ENCODE measurements around the gene CHTOP. TPM values are rescaled to one million over a fixed set of nuclear protein-coding genes. Genes with fewer than 3 reads are reported as not detected.

Gene CHTOP
- total RNA-seq, 2 donors from 2014 or later, result 38.2 to 50.1 TPM

GRCh38 chr1:153682730-153683129, 48.9 kb downstream of the CHTOP start:
- H3K27ac ChIP-seq, result no peak overlapping the region
- no peaks in the 10 kb centered on the region for H3K36me3 ChIP-seq
- H3K9me3 ChIP-seq, result no peaks in the 10 kb centered on the region
- H3K4me3 ChIP-seq, result no peak overlapping the region
- no peak for TF ChIP-seq CTCF (IDR thresholded peaks at IDR 0.05)
- no peaks in the 10 kb centered on the region for H3K27me3 ChIP-seq
- H3K4me1 ChIP-seq, result peaks cover 0 to 26% of the 10 kb centered on the region in 2 donors
- no peak for DNase-seq (ENCODE audit: low spot score)

- no peak overlapping the region for H3K27ac ChIP-seq
- no peak overlapping the region for H3K4me3 ChIP-seq
- peaks cover 0 to 15% of the 10 kb centered on the region in 2 donors for H3K4me1 ChIP-seq
- no peaks in the 10 kb centered on the region for H3K9me3 ChIP-seq
- no peak for TF ChIP-seq CTCF (IDR thresholded peaks at IDR 0.05)
- H3K36me3 ChIP-seq, result peaks cover 10% of the 10 kb centered on the region
- no peaks in the 10 kb centered on the region for H3K27me3 ChIP-seq
- DNase-seq (ENCODE audit: low spot score), result no peak
Observed at GRCh38 chr1:153683854-153684253, 50.0 kb downstream of the CHTOP start.

- DNase-seq (ENCODE audit: low spot score), result no peak
- Histone ChIP-seq H3K27me3 (no peaks in the 10 kb centered on the region), H3K4me3 (no peak overlapping the region), H3K36me3 (peaks cover 11% of the 10 kb centered on the region), H3K4me1 (peaks cover 0 to 5% of the 10 kb centered on the region in 2 donors), H3K27ac (no peak overlapping the region), H3K9me3 (no peaks in the 10 kb centered on the region)
- no peak for TF ChIP-seq CTCF (IDR thresholded peaks at IDR 0.05)
Observed at GRCh38 chr1:153684892-153685291, 51.0 kb downstream of the CHTOP start.

- Histone ChIP-seq H3K27ac (no peak overlapping the region), H3K4me1 (no peaks in the 10 kb centered on the region), H3K4me3 (no peak overlapping the region), H3K27me3 (no peaks in the 10 kb centered on the region), H3K36me3 (peaks cover 11% of the 10 kb centered on the region), H3K9me3 (no peaks in the 10 kb centered on the region)
- DNase-seq (ENCODE audit: low spot score), result no peak
- no peak for TF ChIP-seq CTCF (IDR thresholded peaks at IDR 0.05)
Observed at GRCh38 chr1:153685544-153686340, 51.9 kb downstream of the CHTOP start.

- Histone ChIP-seq H3K4me1 (no peaks in the 10 kb centered on the region), H3K36me3 (peaks cover 11% of the 10 kb centered on the region), H3K4me3 (no peak overlapping the region), H3K9me3 (no peaks in the 10 kb centered on the region), H3K27ac (no peak overlapping the region), H3K27me3 (no peaks in the 10 kb centered on the region)
- no peak for TF ChIP-seq CTCF (IDR thresholded peaks at IDR 0.05)
- no peak for DNase-seq (ENCODE audit: low spot score)
Observed at GRCh38 chr1:153687346-153688125, 53.7 kb downstream of the CHTOP start.
